GM19025 (cell line): ENCODE results near the gene GP2.
"Not testable (repeated sequence)": the region's sequence is repeated elsewhere in the genome, so short reads cannot be mapped to it uniquely, and the experiment has no call there.

Experiments
- ATAC-seq: cut with Tn5 transposase; IDR thresholded peaks from one replicate; pipeline ENCODE4 v1.9.1; 2021; ENCODE audit warnings: mild to moderate bottlenecking, low read depth, moderate library complexity; ENCODE audit not compliant: unreplicated experiment

GP2 gene

GRCh38 chr16:20326321-20326720, 992 bp downstream of the GP2 start:
- ATAC-seq, result no peak

- no peak for ATAC-seq
These were observed 2.3 kb downstream of the GP2 start for GRCh38 chr16:20325005-20325404.

DNA sequence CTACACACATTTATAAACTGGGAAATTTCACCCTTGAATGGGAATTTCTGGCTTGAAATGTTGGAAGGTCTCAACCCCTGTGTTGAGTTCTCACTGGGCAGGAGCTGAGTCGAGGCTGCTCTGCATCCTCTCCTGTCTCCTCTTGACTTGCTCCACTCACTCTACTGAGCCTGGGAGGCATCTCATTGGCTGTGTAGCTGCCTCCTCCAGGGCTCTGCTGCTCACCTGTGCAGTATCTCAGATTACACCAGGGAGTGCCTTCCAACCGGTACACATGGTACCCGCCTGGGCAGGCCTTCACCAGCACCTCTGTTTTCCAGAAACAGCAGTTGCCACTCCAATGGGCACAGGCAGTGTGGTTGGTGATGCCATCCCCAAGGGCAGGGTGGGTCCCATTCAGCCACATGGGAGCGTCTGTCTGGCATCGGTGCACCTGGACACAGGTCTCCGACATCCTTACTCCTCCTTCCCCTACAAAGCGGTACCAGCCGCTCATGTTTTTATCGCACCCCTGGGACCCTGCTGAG, 3.7 kb downstream of the GP2 start:
- ATAC-seq, result no peak

DNA sequence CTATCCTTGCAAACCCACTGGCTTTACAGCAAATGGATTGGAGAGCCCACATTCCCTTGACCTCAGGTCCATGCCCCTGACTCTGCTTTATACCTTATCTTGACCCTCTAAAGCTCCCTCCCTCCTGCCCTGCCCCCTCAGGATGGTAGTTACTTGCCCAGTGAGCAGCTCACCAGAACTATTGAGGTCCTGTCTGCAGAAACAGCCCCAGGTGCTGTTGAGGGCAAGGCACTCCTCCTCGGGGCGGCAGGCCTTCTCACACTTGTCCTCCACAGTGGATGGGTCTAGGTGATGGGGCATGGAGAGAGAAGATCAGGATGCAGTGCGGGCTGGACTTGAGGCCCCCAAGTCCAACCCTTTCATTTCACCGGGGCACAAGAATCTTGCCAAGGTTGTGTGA, 4.6 kb downstream of the GP2 start:
- no peak for ATAC-seq

DNA sequence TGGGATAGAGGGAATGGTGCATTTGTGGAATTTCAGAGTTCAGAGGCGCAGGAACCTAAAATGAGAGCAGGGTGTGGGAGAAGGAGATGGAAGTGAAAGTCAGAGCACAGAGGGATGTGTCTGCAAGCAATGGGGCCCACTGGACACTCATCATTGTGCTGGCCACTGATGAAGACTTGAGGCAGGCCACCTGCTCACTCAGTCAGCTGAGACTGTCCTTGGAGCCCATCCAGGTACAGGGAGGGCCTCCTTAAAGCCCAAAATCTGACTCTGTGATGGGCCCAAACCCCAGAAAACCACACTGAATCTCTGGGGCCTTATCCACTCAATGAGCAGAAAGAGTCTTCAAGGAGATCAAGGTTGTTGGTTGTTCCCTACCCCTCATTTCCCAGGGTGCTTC, 5.6 kb downstream of the GP2 start:
- ATAC-seq, result no peak

DNA sequence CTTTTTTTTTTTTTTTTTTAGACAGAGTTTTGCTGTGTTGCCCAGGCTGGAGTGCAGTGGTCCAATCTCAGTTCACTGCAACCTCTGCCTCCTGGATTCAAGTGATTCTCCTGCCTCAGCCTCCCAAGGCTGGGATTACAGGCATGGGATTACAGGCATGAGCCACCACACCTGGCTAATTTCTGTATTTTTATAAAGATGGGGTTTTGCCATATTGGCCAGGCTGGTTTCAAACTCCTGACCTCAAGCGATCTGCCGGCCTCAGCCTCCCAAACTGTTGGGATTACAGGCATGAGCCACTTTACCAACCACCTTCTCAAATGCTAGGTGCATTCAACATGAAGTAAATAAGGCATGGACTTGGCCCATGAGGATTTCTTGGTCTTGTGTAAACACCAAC, 6.3 kb downstream of the GP2 start:
- not testable (repeated sequence) for ATAC-seq

GRCh38 chr16:20320592-20320991, 6.7 kb downstream of the GP2 start:
- ATAC-seq, result no peak

GRCh38 chr16:20320178-20320577, 7.1 kb downstream of the GP2 start:
- no peak for ATAC-seq

- no peak for ATAC-seq
These were observed 7.9 kb downstream of the GP2 start for GRCh38 chr16:20319406-20319805.

- no peak for ATAC-seq
These were observed 8.9 kb downstream of the GP2 start for GRCh38 chr16:20318437-20318836.

GRCh38 chr16:20318006-20318405, 9.3 kb downstream of the GP2 start:
- no peak for ATAC-seq

- no peak for ATAC-seq
These were observed 10.2 kb downstream of the GP2 start for GRCh38 chr16:20317117-20317516.

DNA sequence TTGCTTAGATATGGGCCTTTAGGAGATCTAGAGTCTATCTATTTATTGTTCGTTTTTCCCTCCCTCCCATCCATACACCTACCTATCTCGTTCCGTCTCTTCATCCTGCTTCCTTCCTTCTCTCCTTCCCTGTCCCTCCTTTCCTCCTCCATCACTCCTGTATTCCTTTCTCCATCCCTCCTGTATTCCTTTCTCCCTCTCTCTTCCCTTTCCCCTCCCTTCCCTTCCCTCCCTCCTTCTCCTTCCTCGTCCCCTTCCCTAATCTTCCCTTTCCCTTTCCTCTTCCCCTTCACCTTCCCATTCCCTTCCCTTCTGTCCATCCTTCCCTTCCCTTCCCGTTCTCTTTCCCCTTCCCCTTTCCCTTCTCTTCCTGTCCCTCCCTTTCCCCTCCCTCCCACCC, 10.6 kb downstream of the GP2 start:
- no peak for ATAC-seq

GRCh38 chr16:20315764-20316163, 11.5 kb downstream of the GP2 start:
- no peak for ATAC-seq

- ATAC-seq, result no peak
These were observed 12.7 kb downstream of the GP2 start for GRCh38 chr16:20314575-20314974.

- ATAC-seq, result no peak
These were observed 13.6 kb downstream of the GP2 start for GRCh38 chr16:20313741-20314140.

DNA sequence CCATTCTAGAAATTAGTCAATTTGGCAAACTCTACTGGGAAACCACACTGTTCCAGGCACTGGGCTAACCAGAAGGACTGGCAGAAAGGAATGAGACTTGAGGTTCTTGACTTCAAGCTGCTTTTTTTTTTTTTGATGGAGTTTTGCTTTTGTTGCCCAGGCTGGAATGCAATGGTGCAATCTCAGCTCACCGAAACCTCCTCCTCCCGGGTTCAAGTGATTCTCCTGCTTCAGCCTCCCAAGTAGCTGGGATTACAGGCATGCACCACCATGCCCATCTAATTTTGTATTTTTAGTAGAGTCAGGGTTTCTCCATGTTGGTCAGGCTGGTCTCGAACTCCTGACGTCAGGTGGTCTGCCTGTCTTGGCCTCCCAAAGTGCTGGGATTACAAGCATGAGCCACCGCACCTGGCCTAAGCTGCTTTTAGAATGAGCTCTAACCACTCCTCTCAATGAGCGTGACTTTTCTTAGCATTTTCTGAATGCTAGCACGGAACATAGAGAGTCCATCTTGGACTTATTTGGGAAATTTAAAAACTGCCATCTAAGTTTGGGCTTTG, 14.7 kb downstream of the GP2 start:
- ATAC-seq, result not testable (repeated sequence)

- ATAC-seq, result no peak
These were observed 15.8 kb downstream of the GP2 start for GRCh38 chr16:20311548-20311947.

- ATAC-seq, result no peak
These were observed 16.6 kb downstream of the GP2 start for GRCh38 chr16:20310421-20311395.

DNA sequence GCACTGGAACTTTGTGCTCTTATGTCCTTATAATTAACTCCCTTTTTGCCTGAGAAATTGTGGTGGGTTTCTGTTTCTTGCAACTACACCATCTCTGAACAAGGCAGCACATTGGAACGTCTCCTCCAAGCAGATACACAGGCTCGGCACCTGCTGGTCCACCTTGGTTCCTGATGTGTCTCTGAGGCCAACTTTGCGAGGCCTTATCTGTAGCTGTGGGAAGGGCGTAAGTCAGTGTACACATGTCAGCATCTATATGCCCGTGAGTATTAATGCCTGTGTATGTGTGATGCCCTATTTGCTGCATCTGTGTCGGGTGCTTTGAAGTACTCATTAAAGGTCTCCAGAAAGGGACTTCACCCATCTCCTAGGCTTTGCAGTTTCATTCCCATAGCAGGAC, 17.5 kb downstream of the GP2 start:
- ATAC-seq, result no peak

DNA sequence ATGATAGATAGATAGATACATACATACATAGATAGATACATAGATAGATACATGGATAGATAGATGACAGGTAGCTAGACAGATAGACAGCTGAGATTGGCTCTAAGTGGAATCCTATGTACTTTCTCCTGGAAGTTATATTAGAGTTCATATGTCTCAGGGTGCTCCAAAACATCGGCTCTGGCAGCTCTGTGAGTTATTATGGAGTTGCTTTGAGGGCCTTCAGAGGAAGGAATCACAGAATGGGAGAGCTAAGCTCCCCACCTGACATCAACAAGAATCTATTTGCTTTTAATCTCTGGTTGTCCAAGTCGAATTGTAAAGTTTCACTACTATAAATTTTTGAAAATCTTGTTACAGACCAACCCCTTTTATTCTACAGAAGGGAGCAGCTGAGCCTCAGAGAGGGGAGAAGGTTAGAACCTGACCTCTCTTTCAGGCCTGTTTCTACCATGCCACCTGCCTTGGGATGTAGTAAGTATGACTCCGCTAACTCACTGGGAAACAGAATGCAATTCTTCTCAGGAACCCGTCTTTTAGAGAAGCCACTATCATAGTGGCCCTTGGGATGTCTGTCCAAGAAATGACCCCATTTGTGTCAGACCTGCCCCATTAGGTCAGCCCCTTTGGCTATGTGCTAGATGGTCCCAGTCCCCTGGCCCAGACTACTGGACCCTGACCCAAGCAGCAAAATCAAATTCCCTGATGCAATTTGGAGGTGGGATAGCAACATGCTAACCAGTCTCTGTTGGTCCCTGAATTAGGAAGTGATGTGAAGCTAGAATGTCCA, 18.3 kb downstream of the GP2 start:
- ATAC-seq, result no peak
